MCF 10A (cell line): ENCODE data around the gene IQCK. TPM values are rescaled to one million over a fixed set of nuclear protein-coding genes. Genes with fewer than 3 reads are reported as not detected.

ENCODE experiments used
- BruUV-seq: library from RNA; stranded (reverse); fragments of 400-500 nt; replicated peaks from 2 replicates; lab custom pipeline; 2021; lab: Mats Ljungman, UMichigan
- CTCF ChIA-PET: fragments of 300-600 bp; sonication (Branson Sonifier 250); formaldehyde crosslinking; extraction: SDS; loops from one replicate; lab custom pipeline; 2021; ENCODE audit warnings: antibody characterized with exemption, inconsistent platforms; lab: Yijun Ruan, JAX
- POLR2A ChIA-PET: fragments of 300-600, 350-650 bp; sonication (Branson Sonifier 250); formaldehyde crosslinking; extraction: SDS; loops from one replicate; lab custom pipeline; 2020; ENCODE audit warnings: antibody characterized with exemption, inconsistent platforms; lab: Yijun Ruan, JAX
- DNase-seq: peaks from one replicate; pipeline ENCODE4 v3.0.0-alpha.2; 2018; ENCODE audit not compliant: unreplicated experiment
- H3K27ac Mint-ChIP-seq: one replicate; pipeline ENCODE4 v1.8.0; 2022; ENCODE audit warnings: mild to moderate bottlenecking, low read depth, mixed read lengths; ENCODE audit not compliant: unreplicated experiment
- H3K27me3 Mint-ChIP-seq: one replicate; pipeline ENCODE4 v1.8.0; 2022; ENCODE audit warnings: mixed read lengths; ENCODE audit not compliant: insufficient read depth, unreplicated experiment
- H3K36me3 Mint-ChIP-seq: one replicate; pipeline ENCODE4 v1.8.0; 2022; ENCODE audit warnings: mild to moderate bottlenecking, moderate library complexity, mixed read lengths; ENCODE audit not compliant: insufficient read depth, unreplicated experiment
- H3K4me1 Mint-ChIP-seq: one replicate; pipeline ENCODE4 v1.8.0; 2022; ENCODE audit warnings: mixed read lengths; ENCODE audit not compliant: insufficient read depth, unreplicated experiment
- H3K4me3 Mint-ChIP-seq: one replicate; pipeline ENCODE4 v1.8.0; 2022; ENCODE audit warnings: mild to moderate bottlenecking, moderate library complexity, mixed read lengths; ENCODE audit not compliant: unreplicated experiment
- H3K9me3 Mint-ChIP-seq: one replicate; pipeline ENCODE4 v1.8.0; 2022; ENCODE audit warnings: mixed read lengths; ENCODE audit not compliant: unreplicated experiment
- CTCF ChIP-seq: fragments of 200-600 bp; IDR thresholded peaks from one replicate; pipeline ENCODE4 v1.8.0; 2022; ENCODE audit warnings: antibody characterized with exemption, mild to moderate bottlenecking; ENCODE audit not compliant: unreplicated experiment
- intact Hi-C: fragments of 100-400 bp; cut with micrococcal nuclease; formaldehyde crosslinking; loops from 2 replicates; pipeline ENCODE4 v1.14.1; 2022
- total RNA-seq: library from RNA; stranded (reverse); gene quantifications from 2 replicates; pipeline ENCODE4 v1.2.3, GENCODE V29; 2022

IQCK gene
- total RNA-seq, 1 experiment from 2014 or later = 5.9 TPM

- intact Hi-C loops = no loop called here
- DNase-seq = no peak
- Mint-ChIP-seq H3K36me3 (peaks cover 7% of the 10 kb centered on the region), H3K9me3 (no peaks in the 10 kb centered on the region), H3K4me1 (no peaks in the 10 kb centered on the region), H3K27me3 (no peaks in the 10 kb centered on the region), H3K4me3 (no peak overlapping the region), H3K27ac (no peak overlapping the region)
- no peak for TF ChIP-seq CTCF
- POLR2A ChIA-PET = no interaction called here
- CTCF ChIA-PET = interaction anchor here (0.6 to 1.0 kb wide), 2 partner anchors 25 to 192 kb away, joined by 3 read pairs; no protein-coding TSS in a partner anchor
- no TSS peak for BruUV-seq
These were observed 62.2 kb downstream of the IQCK start for GRCh38 chr16:19780321-19780720.

DNA sequence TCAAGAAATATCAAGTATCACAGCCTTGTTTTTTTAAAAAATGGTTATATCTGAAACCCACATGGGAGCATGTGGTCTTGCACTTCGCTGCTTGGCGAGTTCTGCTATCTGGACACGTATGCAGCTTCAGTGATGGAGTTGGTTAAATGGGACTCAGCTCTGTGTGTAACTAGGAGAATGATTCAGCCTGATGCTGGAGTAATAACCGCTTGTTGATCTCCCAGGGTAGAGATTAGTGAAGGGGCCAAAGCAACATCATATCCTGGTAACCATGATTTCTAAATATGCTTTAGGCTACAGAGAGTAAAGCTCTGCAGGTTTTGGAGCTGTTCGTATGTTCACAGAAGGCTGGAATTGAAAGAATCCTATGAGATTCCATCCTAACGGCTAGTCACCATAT, 63.2 kb downstream of the IQCK start:
- no peaks in the 10 kb centered on the region for H3K27me3 Mint-ChIP-seq
- DNase-seq = no peak
- no peak overlapping the region for H3K4me3 Mint-ChIP-seq
- intact Hi-C loops = no loop called here
- no peak for TF ChIP-seq CTCF
- H3K36me3 Mint-ChIP-seq = peaks cover 7% of the 10 kb centered on the region
- H3K27ac Mint-ChIP-seq = no peak overlapping the region
- BruUV-seq = no TSS peak
- no peaks in the 10 kb centered on the region for H3K9me3 Mint-ChIP-seq
- H3K4me1 Mint-ChIP-seq = no peaks in the 10 kb centered on the region
- POLR2A ChIA-PET = no interaction called here
- CTCF ChIA-PET = no interaction called here

DNA sequence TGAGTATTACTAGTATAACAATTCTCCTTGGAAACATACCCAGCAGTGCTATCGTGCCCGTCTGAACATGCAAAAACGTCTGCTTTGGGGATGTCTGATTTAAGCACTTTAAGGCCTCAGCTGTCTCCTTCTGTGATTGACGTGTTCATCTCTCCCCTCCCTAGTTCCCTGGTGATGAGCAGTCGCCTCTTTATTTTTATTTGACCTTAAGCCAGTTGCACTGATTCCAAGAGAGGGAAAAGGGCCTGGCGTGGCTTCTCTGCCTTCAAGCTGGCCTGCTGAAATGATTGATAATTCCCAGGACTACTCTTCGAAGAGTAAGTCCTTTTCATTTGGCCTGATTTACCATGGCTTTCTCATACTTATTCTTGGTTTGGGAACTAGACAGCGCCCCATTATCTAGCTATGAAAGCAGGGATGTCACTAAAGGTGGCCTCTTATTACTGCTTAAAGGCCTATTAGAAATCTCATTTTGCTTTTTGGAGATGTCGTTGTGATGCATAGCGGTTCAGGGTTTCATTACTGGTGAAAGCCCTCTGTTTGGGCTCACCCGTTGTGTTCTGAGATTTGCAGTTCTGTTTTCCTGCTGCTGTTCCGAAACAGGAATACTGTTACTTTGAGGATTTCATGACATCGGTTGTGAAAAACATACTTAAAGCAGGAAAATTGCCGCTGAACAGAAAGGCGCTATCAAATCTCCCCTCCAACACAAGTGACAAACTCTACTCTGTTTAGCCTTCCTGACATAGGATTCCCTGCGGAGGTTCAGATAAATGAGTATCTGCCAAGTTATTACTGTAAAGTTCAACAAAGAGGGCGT, 65.5 kb downstream of the IQCK start:
- ChIA-PET POLR2A (no interaction called here), CTCF (interaction anchor here (0.7 kb wide), 1 partner anchor 488 kb away, joined by 4 read pairs; no protein-coding TSS in a partner anchor)
- intact Hi-C loops = no loop called here
- no peaks in the 10 kb centered on the region for H3K4me1 Mint-ChIP-seq
- H3K27me3 Mint-ChIP-seq = no peaks in the 10 kb centered on the region
- BruUV-seq = no TSS peak
- H3K36me3 Mint-ChIP-seq = peaks cover 7% of the 10 kb centered on the region
- no peak for DNase-seq
- no peaks in the 10 kb centered on the region for H3K9me3 Mint-ChIP-seq
- H3K4me3 Mint-ChIP-seq = no peak overlapping the region
- TF ChIP-seq CTCF = no peak
- no peak overlapping the region for H3K27ac Mint-ChIP-seq

DNA sequence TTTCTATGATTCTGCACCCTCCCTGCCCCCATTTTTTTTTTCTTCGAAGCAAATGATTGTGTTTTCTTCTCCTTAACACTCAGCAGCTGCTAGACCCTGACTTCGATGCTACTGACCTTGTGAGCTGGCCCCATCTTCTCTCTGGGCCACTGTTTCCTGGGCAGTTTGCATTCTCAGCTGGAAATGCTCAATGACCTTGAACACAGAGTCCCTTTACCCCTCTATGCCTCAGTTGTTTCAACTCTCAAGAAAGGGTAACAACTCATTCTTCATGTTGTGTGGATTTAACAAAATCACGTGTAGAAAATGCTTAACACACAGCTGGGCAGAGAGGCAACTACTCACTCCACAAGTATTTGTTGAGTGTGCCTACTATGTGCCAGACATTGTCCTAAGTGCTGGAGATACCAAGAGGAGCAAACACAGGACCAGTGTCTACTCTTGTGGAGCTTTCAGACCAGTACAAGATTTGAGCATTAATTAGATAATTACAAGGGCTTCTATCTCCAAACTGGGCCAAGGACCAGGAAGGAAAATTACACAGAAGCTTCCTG, 66.2 kb downstream of the IQCK start:
- no peaks in the 10 kb centered on the region for H3K27me3 Mint-ChIP-seq
- H3K4me3 Mint-ChIP-seq = no peak overlapping the region
- BruUV-seq = no TSS peak
- no peak for TF ChIP-seq CTCF
- no peaks in the 10 kb centered on the region for H3K4me1 Mint-ChIP-seq
- no peak overlapping the region for H3K27ac Mint-ChIP-seq
- H3K36me3 Mint-ChIP-seq = peaks cover 7% of the 10 kb centered on the region
- intact Hi-C loops = no loop called here
- ChIA-PET CTCF (no interaction called here), POLR2A (no interaction called here)
- DNase-seq = no peak
- H3K9me3 Mint-ChIP-seq = no peaks in the 10 kb centered on the region
